22Rv1 (cell line): ENCODE data around the gene VCAN.

Source experiments
- ZFX ChIP-seq: fragments of 450-650 bp; IDR thresholded peaks from 2 replicates; pipeline ENCODE4 v1.6.1; 2017; ENCODE audit warnings: antibody characterized with exemption, borderline replicate concordance
- TF ChIP-seq, protein P1 (sequence below): fragments of 450-650 bp; IDR thresholded peaks from 2 replicates; pipeline ENCODE4 v1.5.1; 2017; ENCODE audit warnings: mild to moderate bottlenecking

GRCh38 chr5:83474991-83475390, 3.4 kb downstream of the VCAN start:
- TF ChIP-seq, protein P1, sequence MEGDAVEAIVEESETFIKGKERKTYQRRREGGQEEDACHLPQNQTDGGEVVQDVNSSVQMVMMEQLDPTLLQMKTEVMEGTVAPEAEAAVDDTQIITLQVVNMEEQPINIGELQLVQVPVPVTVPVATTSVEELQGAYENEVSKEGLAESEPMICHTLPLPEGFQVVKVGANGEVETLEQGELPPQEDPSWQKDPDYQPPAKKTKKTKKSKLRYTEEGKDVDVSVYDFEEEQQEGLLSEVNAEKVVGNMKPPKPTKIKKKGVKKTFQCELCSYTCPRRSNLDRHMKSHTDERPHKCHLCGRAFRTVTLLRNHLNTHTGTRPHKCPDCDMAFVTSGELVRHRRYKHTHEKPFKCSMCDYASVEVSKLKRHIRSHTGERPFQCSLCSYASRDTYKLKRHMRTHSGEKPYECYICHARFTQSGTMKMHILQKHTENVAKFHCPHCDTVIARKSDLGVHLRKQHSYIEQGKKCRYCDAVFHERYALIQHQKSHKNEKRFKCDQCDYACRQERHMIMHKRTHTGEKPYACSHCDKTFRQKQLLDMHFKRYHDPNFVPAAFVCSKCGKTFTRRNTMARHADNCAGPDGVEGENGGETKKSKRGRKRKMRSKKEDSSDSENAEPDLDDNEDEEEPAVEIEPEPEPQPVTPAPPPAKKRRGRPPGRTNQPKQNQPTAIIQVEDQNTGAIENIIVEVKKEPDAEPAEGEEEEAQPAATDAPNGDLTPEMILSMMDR, result no peak
- TF ChIP-seq ZFX, result no peak
